Stimulated activated CD4-positive, alpha-beta T cell treated with anti-CD3 and anti-CD28 coated beads, Interleukin-4, amount 100 ng/mL, for 48 hours (primary cell): ENCODE data around the gene C17orf50.
"Not testable (repeated sequence)": the region's sequence is repeated elsewhere in the genome, so short reads cannot be mapped to it uniquely, and the experiment has no call there.

Experiments
- DNase-seq, 2 donors: peaks; one replicate each; pipeline ENCODE4 v3.0.0-alpha.2; 2020; ENCODE audit warnings: low read depth in 2 of 2

C17orf50 gene

GRCh38 chr17:35734396-35734795, 26.3 kb upstream of the C17orf50 start:
- no peak for DNase-seq

GRCh38 chr17:35735036-35735805, 25.5 kb upstream of the C17orf50 start:
- no peak for DNase-seq

- no peak for DNase-seq
Measured at GRCh38 chr17:35736236-35736635, 24.5 kb upstream of the C17orf50 start.

DNA sequence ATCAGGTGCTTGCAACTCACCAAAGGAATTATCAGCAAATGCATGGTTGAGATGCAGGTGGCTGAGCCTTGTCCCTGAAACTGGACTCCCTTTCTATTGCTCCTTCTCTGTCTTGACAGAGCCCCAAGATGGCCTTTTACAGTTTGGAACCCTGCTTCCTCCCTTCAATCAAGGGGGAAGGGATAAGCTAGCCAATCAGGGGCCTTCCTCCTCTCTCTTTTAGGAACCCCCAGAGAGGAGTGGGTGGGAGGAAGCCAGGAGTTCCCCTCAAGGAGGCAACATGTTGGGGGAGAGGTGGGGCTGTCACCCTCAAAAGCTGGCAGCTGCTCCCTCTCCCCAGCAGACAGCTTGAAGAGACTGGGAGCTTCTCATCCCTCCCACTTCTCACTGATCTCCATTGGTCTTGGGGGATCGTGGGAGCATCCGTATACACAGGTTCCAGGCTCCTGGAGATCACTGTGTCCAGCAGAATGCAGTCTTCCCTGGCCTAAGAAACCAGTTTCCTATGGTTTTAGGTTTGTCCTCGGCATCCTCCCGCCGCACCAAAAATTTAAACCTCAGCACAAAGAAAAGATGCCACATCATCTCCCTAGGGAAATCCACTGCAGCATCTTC, 22.1 kb upstream of the C17orf50 start:
- no peak for DNase-seq

DNA sequence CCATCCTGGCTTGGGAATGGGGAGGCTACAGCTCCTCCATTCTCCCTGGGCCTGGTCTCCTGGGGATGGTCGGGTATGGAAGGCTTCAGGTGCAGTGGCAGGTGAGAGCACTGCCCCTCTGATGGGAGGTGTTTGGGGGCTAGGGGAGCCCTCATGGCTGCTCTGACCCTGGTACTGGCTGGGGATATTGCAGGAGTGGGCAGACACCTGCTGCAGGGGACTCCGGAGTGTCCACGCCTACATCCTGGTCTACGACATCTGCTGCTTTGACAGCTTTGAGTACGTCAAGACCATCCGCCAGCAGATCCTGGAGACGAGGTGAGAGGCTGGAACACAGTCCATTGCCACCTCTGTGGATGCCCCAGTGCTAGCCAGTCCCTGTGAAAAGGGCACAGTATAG, 20.5 kb upstream of the C17orf50 start:
- no peak for DNase-seq

DNA sequence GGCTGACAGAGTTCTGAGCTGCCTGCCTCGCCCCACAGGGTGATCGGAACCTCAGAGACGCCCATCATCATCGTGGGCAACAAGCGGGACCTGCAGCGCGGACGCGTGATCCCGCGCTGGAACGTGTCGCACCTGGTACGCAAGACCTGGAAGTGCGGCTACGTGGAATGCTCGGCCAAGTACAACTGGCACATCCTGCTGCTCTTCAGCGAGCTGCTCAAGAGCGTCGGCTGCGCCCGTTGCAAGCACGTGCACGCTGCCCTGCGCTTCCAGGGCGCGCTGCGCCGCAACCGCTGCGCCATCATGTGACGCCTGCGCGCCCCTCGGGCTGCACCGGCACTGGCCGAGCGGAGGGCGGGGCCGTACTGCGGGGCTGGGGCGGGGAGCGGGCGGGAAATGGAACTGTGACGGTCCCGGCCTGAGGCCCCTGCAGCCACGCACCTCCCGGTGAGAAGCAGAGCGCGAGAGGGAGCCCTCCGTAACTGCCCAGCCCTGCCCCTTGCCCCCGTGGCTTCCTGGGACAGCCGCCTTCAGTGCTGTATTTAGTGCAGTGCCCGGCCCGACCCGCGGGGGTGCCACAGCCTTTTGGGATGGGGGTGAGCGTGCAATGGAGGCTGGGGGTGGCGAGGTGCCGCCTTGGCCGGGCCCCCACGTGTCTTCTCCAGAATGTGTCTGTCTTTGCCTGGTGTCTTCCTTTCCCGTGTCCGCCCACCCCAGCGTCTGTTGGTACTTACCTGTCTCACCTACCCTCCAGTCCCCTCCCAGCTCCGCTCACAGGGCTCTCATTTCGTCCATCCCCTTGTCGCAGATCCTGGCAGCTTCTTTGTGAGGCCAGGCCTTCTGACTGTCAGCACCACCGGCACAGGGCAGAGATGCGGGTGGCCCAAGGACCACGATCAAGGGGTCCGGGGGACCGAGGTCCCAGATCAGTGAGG, 19.4 kb upstream of the C17orf50 start:
- no peak for DNase-seq

DNA sequence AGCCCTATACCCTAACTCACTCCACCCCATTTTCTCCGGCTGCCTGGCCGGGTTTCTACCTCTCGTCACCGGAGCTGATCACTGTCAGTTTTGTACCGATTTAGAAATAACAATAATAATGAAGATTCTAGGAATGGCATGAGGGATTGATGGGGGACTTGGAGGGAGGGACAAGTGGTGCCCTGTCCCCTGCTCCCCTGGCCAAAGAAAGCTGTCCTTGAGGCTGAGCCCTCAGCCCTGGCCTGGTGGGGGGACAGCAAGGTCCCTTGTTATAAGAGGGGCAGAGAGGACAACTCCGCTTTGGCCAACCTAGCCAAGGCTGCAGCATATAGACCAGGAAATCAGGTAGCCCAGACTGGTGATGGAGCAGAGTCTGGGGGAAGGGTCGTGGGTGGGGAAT, 18.2 kb upstream of the C17orf50 start:
- no peak for DNase-seq

DNA sequence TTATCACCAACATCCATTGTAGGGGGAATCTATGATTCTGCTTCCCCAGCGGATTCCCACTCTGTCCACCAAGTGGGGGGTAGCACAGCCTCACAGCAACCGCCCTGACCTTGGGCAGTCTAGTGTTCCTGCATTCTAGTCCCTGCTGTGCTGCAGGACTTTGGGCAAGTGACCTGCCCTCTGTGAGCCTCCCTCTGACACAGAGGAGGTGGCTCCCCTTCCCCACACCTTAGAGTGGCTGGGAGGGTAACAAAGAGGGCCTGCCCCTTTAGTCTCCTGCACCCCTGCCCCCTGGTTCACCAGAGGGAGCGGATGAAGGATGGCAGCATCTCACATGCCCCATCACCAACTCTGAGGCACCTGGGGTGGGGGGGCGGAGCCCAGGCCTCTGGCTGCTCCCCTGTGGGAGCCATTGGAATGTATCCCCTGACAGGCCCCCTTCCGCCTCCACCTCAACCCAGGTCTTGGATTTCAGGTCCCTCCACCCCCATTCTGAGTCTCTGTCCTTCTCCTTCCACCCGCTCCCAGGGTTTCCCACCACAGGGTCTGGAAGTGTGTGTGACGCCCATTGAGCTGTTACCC, 17.7 kb upstream of the C17orf50 start:
- no peak for DNase-seq

DNA sequence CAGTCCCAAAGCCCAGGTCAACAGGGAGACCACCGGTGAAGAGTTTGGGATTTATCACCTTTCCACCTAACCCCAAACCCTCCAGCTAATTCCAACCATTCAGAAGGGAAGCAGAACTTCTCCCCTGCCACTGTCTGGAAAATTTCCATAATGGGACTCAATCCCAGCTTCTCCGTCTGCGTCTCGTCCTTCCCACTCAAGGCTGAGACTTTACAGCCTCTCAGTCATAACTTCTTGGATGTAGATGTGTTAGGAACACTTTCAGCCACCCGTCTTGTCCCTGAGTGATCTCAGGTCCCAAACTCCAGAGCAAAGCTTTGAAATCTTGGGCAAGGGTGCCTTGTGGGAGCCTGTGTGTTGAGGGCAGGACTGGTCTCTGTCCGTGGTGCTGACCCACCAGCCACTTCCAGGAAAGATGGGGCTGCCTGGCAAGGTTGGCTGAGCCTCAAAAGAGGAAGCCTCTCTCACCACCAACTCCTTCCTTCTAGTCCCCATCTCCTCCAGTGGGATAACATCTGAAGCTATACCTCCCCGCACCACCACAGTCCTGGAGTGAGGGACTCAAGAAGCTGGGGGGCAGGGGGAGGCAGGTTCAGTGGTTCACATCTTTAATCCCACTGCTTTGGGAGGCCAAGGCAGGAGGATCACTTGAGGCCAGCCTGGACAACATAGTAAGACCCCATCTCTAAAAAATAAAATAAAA, 16.9 kb upstream of the C17orf50 start:
- DNase-seq: no peak

DNA sequence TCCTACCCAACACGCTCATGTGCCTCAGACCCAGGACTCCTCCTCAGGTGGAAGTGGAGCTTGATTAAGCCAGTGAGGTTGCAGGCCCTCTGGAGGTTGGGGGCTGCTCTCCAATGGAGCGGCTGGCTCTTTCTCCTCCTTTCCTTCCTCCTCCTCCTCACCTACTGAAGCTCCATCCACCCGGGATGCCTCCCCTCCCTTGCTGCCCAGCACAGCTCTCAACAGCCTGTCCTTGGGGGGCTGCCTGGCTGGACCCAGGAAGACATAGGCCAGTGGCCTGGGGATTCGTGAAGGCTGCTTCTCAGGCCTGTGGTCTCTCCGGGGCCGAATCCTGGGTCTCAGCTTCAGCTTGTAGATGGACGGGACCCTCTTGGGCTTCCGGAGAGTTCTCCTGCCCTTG, 15.9 kb upstream of the C17orf50 start:
- no peak for DNase-seq

- DNase-seq: no peak
Measured at GRCh38 chr17:35745246-35745645, 15.4 kb upstream of the C17orf50 start.

DNA sequence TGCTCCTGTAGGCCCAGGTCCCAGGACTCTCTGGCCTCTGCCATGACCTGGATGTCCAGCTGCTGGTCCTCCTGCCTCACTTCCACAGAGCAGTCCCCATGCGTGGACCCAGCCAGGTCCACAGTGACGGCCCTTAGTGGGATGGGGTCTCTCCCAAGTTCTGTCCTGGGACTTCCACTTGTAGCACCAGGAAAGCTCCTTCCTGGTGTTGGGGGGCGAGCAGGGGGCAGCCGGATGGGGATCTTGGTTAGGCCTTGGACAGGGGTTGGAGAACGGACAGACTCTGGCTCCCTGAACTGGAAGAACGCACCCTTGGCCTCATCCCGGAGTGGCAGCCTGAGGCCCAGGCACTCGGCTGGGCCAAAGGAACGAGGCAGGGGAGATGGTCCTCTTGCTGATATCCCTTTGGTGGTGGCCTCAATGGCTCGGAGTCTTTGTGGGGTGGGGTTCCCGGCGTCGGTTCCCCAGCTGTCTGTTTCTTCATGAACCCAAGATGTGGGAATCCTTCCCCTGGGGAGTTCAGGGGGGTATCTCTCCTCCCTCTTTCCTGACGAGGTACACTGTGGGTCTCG, 14.9 kb upstream of the C17orf50 start:
- DNase-seq: no peak

DNA sequence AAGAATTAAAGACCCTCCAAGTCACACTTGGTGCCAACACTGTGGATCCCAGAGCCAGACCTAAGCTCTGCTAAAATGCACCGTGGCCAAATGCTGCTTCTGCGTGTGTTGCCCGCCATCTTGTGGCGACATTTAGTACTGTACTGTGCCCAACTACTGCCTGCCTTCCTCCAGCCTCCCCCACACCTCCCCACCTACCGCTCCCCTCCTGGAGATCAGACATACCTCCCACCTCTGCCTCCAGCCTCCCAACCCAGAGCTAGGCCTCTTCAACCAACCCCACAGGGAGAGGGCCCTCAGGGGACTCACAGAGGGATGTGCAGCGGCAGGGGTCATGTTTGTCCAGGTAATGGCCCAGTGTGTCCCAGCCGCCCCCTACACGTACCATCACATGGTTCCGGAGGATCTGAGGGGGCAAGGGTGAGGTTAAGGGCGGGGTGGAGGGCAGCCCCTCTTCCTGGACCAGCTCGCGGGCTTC, 13.1 kb upstream of the C17orf50 start:
- DNase-seq: peak; percentile 68 to 76

GRCh38 chr17:35748341-35748841, 12.3 kb upstream of the C17orf50 start:
- no peak for DNase-seq

DNA sequence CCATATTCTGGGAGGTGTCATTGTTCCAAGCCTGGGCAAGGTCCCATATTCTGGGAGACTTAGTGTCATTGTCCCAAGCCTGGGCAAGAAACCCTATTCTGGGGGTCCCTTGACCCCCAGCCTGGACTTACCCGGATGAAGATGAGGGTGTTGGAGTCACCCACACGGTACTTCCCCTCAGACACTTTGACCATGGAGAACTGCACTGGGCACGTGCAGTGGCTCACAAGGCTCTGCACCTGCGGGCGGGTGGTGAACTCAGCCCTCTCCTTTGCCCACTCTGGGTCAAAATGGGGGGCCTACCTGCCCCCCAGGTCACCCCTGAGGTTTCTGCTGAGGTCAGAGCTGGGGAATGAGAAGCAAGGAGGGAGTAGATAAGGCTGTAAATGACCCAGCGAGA, 11.7 kb upstream of the C17orf50 start:
- no peak for DNase-seq

- no peak for DNase-seq
Measured at GRCh38 chr17:35749560-35750412, 10.9 kb upstream of the C17orf50 start.

- no peak for DNase-seq
Measured at GRCh38 chr17:35750526-35751395, 9.9 kb upstream of the C17orf50 start.

GRCh38 chr17:35751541-35751940, 9.1 kb upstream of the C17orf50 start:
- DNase-seq: not testable (repeated sequence)

- DNase-seq: no peak
Measured at GRCh38 chr17:35752471-35752870, 8.2 kb upstream of the C17orf50 start.
